ENCODE results near the gene RHNO1.
"Not testable (repeated sequence)": the region's sequence is repeated elsewhere in the genome, so short reads cannot be mapped to it uniquely, and the experiment has no call there.

RHNO1 gene

DNA sequence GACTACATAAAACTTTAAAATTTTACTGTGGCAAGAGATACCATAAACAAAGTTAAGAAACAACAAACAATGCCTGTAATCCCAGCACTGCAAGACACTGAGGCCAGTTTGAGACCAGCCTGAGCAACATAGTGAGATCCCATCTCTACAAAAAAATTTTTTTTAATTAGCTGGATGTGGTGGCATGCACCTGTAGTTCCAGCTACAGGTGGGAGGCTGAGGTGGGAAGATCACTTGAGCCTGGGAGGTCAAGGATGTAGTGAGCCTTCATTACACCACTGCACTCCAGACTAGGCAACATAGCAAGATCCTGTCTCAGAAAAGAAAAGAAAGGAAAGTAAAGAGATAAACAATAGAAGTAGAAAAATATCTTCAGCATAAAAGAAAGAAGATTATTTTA, 16.9 kb upstream of the RHNO1 start:
- DNase-seq: no peak

DNA sequence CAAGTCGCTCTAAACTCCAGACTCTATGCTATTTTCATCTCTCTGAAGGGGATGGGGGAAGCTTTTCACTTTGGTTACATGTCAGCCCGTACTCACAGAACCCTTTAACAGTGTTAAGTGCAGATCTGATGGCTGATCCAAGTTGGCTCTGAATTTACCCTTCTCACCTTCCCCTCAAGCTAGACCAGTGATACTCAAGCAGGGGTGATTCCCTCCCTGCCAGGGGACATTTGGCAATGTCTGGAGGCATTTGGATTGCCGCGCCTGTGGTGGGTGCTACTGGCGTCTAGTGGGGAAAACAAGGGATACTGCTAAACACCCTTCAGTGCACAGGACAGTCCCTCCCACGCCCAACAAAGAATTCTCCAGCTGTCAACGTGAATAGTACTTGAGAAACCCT, 14.1 kb upstream of the RHNO1 start:
- DNase-seq: no peak

DNA sequence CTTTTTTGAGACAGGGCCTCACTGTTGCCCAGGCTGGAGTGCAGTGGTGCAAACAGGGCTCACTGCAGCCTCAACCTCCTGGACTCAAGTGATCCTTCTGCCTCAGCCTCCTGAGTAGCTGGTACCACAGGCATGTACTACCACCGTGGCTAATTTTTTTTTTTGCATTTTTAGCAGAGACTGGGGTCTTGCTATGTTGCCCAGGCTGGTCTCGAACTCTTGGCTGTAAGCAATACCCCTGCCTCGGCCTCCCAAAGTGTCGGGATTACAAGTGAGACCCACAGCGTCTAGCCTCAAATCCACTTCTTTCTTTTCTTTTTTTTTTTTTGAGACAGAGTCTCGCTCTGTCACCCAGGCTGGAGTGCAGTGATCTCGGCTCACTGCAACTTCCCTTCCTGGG, 13.6 kb upstream of the RHNO1 start:
- not testable (repeated sequence) for DNase-seq

DNA sequence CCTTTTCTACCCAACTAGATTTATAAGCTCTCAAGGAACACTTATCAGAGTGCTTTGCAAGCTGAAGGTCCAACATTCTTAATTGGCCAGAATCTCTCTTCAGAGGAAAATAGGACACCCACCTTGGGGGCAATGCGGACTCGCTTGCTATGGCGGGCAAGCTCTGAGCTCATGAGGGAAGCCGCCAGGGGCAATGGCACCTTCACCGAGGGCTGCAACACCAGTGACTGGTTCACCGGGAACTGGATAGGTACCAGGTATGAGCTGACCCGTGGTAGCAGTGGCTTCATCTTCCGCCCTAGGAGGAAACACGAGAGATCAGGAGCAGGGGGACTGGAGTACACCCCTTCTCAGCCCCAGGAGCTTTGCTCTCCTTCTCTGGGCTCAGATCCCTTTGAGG, 12.8 kb upstream of the RHNO1 start:
- DNase-seq: no peak

DNA sequence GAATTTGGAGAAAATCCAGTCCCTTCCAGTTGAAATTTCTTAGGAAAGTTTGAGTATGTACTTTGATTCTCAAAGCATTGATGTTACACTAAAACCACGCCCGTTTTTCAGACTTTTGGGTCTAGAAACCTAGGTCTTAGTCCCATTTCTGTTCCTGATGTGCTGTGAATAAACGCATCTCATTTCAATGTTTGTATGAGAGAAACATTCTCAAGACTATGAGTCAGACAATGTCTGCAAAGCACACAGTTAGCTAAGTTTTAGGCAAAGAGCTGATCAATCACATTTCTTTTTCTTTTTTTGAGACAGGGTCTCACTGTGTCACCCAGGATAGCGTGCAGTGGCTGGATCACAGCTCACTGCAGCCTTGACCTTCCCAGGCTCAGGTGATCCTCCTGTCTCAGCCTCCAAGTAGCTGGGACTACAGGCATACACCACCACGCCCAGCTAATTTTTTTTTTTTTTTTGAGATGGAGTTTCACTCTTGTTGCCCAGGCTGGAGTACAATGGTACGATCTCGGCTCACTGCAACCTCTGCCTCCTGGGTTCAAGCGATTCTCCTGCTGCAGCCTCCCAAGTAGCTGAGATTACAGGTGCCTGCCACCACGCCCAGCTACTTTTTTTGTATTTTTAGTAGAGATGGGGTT, 7.9 kb upstream of the RHNO1 start:
- DNase-seq: not testable (repeated sequence)

DNA sequence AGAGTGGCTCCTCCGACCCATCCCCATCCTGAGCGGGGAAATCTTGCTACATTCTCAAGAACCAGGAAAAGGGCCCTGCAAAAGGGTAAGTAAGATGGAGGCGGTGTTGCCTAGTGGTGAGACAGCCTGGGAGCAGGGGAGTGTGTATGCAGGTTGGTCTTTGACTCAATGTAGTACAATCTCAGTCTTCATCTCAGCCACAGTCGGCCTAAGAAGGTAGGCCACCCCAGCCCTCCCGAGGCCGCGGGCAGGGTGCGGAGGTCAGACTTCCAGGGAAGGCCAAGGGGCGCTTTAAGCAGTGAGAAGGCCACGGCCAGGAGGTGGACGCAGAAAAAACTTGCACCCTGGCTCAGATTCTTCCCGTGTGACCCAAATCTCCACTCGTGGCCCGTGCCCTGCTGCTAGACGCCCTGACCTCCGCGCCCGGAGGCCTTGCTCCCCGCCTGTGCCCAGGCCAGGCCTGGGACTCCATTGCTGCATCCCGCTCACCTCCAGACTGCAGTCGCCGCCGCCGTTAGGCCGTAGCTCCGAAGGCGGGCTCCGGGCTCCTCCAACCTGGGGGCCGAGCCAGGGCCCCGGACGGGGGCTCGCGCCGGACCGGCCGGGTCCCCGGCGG, 484 bp upstream of the RHNO1 start:
- DNase-seq: peak in 1 of 2 experiments; percentile 36

DNA sequence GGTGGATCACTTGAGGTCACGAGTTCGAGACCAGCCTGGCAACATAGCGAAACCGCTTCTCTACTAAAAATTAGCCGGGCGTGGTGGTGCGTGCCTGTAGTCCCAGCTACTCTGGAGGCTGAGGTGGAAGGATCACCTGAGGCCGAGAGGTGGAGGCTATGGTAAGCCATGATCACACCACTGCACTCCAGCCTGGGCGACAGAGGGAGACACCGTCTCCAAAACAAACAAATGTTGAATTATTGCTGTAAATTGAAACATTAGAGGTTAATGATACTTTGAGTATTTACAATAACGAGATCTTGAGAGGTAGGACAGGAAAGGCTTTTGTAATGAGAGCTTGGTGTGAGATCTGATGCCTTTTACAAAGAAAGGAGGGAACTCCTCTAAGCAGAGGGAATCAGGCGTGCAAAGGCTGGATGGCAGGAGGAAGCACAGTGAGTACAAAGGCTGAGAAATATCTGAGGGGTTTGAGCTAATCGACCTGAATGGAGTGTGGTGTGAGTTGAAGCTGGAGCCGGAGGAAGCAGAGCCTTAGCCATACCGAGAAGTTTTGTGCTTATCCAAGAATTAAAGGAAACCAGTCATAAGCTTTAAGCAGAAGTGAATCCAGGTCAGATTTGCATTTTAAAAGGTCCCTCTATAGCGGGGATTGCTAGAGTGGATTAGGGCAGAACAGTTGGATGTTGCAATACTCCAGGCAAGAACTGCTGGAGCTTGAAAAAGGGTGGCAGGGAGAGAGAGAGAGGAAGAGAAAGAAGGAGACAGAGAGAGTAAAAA, 1.1 kb downstream of the RHNO1 start:
- peak; percentile 20 to 73 for DNase-seq

DNA sequence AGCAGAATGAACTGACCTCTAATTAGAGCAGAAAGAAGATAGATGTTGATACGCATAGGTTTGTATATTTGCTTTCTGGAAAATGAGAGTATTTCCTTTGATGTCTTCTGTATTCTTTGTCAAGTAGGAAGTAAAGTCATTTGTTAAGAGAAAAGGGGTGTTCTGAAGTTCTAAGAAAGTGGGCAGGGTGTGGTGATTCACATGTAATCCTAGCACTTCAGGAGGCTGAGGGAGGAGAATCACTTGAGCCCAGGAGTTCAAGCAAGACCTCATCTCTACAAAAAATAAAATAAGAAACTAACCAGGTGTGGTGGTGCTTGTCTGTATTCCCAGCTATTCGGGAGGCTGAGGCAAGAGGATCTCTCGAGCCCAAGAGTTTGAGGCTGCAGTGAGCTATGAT, 2.8 kb downstream of the RHNO1 start:
- no peak for DNase-seq

DNA sequence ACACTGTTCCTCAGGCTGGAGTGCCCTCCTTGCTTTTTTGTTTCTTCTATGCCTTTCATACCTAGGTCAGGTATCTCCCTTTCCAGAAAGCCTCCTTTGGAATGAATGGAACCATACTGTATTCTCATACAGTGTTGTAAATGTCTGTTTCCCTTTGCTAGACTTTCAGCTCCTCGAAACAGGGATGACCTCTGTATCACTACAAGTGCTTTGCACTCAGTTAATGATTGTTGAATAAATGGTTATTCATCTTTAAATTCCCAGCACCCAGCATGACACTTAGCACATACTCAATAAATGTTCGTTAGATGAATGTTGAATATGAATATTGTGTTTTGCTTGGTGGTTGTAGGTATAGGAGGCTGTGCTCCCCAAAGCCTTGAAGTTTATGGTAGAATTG, 7.8 kb downstream of the RHNO1 start:
- DNase-seq: no peak

DNA sequence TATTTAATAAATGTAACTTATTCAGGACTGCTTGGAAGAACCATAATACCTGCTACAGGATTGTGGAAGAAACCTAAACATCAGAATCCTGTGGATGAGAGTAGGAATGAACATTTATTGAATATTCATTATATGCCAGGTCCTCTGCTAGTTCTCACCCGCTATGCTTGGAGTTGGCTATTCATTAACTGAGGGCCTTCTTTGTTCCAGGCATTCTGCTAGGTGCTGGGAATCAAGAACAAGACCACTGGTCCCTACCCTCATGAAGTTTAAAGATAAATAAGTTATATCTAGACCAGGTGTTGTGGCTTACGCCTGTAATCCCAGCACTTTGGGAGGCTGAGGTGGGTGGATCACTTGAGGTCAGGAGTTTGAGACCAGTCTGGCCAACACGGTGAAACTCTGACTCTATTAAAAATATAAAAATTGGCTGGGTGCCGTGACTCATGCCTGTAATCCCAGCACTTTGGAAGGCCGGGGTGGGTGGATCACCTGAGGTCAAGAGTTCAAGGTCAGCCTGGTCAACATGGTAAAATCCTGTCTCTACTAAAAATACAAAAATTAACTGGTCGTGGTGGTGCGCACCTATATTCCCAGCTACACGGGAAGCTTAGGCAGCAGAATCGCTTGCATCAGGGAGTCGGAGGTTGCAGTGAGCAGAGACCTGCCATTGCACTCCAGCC, 9.9 kb downstream of the RHNO1 start:
- no peak for DNase-seq

DNA sequence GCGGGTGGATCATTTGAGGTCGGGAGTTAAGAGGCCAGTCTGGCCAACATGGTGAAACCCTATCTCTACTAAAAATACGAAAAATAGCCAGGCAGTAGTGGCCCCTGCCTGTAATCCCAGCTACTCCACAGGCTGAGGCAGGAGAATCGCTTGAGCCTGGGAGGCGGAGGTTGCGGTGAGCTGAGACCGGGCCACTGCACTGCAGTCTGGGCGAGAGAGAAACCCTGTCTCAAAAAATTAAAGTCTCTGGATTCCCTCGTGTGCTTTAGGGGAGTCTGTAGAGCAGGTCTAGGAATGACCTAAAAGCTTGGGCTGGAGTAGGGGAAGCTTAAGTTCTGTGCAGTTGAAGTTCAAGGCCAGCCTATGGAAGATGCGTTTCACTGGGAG, 13.0 kb downstream of the RHNO1 start:
- no peak for DNase-seq

DNA sequence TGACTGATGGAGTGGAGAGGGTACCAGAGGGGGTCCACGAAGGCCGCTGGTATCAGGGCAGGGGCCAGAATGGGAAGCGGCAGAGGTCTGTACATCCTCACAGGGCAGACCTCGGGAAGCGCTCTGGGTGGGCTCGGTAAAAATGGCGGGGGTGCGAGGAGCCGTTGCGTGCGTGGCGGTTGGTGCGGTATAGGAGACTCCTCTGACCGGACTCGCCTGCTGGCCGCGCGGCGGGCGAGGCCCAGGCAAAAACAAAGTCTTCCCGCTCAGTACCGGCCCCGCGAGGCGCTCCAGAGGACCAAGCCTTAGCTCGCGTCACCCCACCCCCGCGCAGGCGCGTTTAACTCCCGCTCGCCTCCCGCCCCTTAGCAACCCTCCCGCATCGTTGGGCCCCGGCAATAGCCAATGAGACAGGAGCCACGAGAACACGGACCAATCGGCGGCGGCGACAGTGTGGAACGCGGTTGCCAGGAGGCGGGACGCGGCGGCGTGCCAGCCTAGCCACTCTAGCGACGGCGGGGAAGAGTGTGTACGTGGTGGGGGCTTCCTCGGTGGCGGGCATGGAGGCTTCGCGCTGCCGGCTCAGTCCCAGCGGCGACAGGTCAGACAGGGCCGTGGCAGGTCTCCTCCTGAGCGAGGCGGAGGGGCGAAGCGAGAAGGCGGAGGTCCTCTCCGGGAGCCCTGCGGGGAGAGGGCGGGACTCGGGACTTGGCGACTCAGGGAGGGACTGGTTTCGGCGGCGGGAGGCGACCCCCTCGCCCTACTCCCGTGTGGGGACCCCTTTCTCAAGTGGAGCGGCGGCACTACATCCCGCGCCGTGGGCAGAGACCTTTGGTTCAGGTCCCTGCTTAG, 13.6 kb downstream of the RHNO1 start, which contains the start of gene TULP3:
TSS of gene TULP3 (plus strand) at position 504 of the 852 bp plus-strand sequence. CDS start at position 561, 57 bp downstream.
- peak; percentile 97 to 98 for DNase-seq

DNA sequence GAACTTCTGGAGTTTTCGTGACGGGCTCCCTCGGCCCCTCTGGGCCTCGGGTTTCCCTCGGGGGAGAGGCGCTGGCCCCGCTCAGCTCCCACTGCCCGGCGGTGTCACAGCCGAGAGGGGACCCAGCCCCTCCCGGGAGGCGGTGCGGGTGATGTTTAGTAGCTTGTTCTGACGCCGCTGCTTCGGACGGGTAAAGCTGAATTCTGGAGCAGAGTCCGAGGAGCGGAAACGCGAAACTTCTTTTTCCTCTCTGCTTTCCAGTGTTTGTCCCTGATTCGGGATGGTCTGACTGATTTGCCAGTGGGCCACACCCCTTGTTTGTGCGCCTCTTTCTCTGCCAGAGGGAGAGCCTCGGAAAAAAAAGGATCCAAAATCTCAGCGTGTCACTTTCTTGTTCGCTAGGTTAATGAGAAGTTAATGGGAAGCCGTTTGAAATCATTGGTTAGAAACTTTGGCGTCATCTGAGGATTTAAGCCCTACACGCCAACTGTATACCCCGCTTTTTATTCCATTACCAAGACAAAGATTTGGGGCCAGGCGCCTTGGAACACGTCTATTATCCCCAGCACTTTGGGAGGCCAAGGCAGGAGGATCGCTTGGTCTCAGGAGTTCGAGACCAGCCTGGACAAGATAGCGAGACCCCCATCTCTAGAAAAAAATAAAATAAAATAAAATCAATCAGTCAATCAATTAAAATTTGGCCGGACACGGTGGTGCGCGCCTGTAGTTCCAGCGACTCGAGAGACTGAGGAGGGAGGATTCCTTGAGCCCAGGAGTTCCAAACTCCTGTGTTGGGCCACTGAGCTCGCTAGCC, 14.4 kb downstream of the RHNO1 start:
- DNase-seq: peak; percentile 5 to 40

DNA sequence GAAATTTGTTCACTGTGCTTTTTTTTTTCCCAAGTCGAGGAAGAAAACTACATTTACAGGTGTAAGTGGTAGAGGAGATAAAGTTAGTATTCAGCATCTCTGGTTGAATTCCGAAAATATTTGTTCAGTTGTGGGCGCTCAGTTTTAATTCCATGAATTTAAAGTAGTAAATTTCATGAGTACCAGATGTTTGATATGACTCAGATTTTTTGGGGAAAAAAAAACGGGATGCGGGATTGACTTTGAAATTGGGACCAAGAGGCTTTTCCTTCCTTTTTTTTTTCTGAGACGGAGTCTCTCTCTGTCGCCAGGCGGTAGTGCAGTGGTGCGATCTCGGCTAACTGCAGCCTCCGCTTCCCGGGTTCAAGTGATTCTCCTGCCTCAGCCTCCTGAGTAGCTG, 15.2 kb downstream of the RHNO1 start:
- no peak for DNase-seq

DNA sequence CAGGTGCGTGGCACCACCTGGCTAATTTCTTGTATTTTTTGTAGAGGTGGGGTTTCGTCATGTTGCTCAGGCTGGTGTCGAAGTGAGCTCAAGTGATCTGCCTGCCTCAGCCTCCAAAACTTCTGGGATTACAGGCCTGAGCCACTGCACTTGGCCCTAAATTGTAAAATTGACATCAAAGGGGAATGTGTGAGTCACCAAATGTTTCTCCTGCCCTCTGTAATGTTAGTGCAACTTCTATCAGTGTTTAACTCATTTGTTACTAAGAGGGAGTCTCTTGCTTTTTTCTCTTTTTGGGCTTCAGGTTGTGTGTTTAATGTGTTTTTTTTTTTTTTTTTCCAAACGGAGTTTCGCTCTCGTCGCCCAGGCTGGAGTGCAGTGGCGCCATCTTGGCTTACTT, 16.0 kb downstream of the RHNO1 start:
- no peak for DNase-seq

DNA sequence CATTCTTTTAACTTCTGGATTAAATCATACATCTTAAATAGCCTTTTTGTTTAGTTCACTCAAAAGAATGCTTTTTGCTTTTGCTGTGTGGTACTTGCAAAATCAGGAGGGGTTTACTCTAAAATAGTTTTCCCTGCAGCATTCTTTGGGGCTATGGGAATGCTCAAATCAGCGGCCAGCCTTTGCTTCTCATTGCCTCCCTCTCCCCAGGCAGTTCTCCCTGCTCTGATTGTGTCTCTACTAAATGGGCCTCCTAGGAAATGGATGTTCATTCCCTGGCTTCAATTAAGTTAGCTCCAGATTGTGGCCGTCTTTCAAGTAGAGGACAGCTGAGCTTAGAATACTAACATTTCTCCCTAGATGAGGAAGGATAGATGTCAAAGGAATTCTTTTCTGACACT, 18.0 kb downstream of the RHNO1 start:
- DNase-seq: no peak

DNA sequence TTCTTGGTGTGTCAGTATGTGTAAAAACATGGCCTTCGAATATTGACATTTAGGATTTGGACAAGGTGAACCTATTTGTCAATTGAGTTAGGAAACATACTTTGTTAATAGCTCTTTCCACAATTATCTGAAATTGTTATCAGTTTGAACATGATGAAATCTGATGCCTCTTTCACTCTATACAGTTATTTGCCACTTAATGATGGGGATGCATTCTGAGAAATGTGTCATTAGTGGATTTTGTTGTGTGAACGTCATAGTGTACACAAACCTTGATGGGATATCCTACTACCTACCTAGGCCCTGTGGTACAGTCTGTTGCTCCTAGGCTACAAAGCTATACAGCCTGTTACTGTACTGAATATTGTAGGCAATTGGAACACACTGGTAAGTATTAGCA, 18.5 kb downstream of the RHNO1 start:
- no peak for DNase-seq

DNA sequence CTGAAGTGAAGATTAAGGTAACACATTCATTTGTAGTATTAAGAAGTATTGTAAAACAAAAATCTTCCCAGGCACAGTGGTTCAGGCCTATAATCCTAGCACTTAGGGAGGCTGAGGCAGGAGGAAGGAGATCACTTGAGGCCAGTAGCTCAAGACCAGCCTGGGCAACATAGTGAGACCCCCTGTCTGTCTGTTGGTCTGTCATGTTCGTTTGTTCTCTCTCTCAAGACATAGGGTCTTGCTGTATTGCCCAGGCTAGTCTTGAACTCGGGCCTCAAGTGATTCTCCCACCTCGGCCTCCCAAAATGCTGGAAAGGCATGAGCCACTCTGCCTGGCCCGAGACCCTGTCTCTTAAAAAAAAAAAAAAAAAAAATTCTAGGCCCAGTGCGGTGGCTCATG, 20.4 kb downstream of the RHNO1 start:
- DNase-seq: no peak

DNA sequence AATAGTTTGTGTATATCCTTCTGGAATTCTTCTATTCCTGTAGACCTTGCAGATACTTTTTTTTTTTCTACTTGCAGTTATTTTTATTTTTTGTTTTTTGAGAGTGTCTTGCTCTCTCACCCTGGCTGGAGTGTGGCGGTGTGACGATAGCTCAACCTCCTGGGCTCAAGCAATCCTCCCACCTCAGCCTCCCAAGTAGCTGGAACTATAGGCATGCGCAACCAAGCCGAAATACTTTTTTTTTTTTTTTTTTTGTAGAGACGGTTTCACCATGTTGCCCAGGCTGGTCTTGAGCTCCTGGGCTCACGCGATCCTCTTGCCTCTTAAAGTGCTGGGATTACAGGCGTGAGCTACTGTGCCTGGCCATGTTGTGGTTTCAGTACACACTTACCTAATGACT, 23.6 kb downstream of the RHNO1 start:
- DNase-seq: no peak

DNA sequence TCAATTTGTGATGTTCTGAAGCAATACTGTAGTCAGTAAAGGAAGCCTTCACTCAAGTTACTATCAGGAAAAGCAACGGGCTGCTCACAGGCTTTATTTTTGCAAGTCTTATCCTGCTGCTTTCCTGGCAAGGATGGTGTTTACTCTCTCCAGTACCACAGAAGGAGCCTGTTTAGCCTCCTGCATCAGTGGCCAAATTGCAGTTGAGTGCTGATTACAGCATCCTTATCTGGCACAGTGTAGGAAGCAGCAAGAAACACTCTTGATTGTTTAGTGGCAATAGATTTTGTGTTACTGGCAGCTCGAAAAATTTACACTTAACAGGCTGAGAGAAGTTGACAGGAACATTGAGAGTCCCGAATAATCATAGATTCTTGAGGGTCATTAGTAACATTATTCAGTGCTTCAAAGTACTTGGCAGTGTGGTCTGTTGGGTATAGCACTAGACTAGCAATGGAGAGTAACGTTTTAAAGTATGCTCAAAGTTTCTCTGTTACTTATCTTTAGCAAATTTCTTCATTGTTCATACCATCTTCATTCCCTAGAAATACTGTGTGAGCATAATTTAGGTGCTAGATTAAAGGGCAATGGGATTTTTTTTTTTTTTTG, 25.4 kb downstream of the RHNO1 start:
- DNase-seq: peak; percentile 37 to 79

DNA sequence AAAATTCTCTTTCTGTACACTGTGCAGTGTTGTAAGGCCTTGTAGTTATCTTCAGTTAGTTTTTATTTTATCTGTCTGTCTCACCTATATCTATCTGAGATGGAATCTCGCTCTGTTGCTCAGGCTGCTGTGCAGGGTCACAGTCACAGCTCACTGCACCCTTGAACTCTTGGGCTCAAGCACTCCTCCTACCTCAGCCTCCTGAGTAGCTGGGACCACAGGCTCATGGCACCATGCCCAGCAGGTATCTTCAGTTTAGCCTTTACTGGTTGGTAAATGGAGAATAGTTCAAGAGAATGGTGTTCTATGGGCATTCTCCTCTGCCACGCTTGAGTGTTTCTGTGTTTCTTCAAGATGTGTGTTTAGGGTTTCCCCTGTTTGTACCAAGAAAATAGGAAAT, 27.2 kb downstream of the RHNO1 start:
- DNase-seq: no peak

Data from NCI-H2081 (cell line).